ENCODE data around the gene ARMC9. TPM values are rescaled to one million over a fixed set of nuclear protein-coding genes. Genes with fewer than 3 reads are reported as not detected.

The ARMC9 gene
- total and polyA plus RNA-seq, 2 of the 13 experiments (the other 11 are each of a cell fraction or from before 2014, with no cell fraction given) = 9.1 to 12.8 TPM

DNA sequence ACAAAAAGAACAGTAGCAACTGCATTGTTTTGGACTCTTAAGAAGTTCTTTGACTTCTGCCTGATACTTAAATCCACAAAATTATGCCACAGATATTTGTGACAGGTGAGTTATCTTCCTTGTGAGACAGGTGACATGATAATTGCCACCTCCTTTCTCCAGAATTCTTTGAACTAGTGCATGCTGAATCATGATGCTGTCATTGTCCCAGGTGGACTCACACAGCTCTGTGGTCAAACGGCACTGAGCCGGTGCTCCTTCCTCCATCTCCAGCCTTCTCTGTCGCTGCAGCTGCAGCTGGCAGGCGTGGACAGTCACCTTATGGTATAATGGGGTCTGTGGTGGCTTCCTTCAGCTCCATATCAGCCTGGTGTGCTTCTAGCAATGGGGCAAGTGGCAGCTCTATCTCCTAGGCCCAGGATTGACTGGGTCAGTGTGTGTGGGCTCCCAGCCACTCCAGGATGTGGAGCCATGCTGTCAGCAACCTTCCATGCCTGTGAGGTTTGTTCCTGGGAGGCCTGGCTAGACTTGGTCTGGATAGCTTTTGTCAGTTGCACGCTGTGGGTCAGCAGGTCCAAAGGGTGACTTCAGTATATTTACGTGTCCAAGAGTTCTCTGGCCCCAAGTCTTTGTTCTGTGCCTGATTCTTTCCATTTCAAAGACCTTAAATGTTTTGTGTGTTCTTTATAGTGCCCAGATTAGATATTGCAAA, 15.7 kb downstream of the ARMC9 start:
- H3K4me1 ChIP-seq (ENCODE audit: insufficient read depth, low read length) = peaks cover 26% of the 10 kb centered on the region
- ChIA-PET CTCF (ENCODE audit: low intra/inter-chr PET ratio, low total read pairs) (no interaction called here), POLR2A (interaction anchor here (2.0 kb wide), 1 partner anchor 250 kb away, joined by 5 read pairs; the partner anchor contains the start of gene NCL)
- intact Hi-C loops (cut with micrococcal nuclease; ENCODE audit: unreplicated experiment) = no loop called here
- H3K27ac ChIP-seq (ENCODE audit: extremely low read length, insufficient read depth, low read length) = peak overlapping the region; percentile 56
- no peak overlapping the region for H3K9ac ChIP-seq (ENCODE audit: insufficient read depth, low read depth, low read length)
- no peak overlapping the region for H3K4me3 ChIP-seq (replicated peaks in 1 of 3; ENCODE audit: insufficient read depth in 1 of 3, low read depth in 2 of 3, low read length in 3 of 3)
- no TSS peak for BruUV-seq (replicated peaks)
- peaks cover 0 to 1% of the 10 kb centered on the region in 2 experiments; a peak in 3 of 5 replicates for H3K36me3 ChIP-seq (replicated peaks in 1 of 2; ENCODE audit: control insufficient read depth in 1 of 2, insufficient read depth in 2 of 2, low read length in 2 of 2)
- no peaks in the 10 kb centered on the region for H3K27me3 ChIP-seq (ENCODE audit: control insufficient read depth in 1 of 2, insufficient read depth in 2 of 2, low read length in 2 of 2)
- WGBS (ENCODE audit: low lambda C conversion rate) = 39% methylated on average over 6 of the region's 6 CpGs
- in situ Hi-C loops (cut with HindIII; ENCODE audit: extremely low pct_ligation_motif_present, low pct_unique_long_range_greater_than_20kb) = no loop called here
- H3K79me2 ChIP-seq (ENCODE audit: insufficient read depth, low read length) = no peaks in the 10 kb centered on the region
- FAIRE-seq (peak; percentile 79), ATAC-seq (peak; percentile 97), DNase-seq (ENCODE audit: low spot score) (peak; percentile 63)
- peak overlapping the region; percentile 43 for H3K4me2 ChIP-seq (ENCODE audit: low read depth, low read length)
- no peak overlapping the region for H2AFZ ChIP-seq (ENCODE audit: low read length)
- H3K9me3 ChIP-seq (ENCODE audit: low read length) = no peaks in the 10 kb centered on the region
- no peaks in the 10 kb centered on the region for H4K20me1 ChIP-seq (ENCODE audit: insufficient read depth, low read length)
- TF ChIP-seq, protein P1, sequence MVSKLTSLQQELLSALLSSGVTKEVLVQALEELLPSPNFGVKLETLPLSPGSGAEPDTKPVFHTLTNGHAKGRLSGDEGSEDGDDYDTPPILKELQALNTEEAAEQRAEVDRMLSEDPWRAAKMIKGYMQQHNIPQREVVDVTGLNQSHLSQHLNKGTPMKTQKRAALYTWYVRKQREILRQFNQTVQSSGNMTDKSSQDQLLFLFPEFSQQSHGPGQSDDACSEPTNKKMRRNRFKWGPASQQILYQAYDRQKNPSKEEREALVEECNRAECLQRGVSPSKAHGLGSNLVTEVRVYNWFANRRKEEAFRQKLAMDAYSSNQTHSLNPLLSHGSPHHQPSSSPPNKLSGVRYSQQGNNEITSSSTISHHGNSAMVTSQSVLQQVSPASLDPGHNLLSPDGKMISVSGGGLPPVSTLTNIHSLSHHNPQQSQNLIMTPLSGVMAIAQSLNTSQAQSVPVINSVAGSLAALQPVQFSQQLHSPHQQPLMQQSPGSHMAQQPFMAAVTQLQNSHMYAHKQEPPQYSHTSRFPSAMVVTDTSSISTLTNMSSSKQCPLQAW (CRISPR knock-in tag; IDR thresholded peaks at IDR 0.05) = peak; percentile 22; the same call in 1 of the 2 replicates
- no peak for TF ChIP-seq SOX6 (IDR thresholded peaks at IDR 0.05)
- TF ChIP-seq SOX6 (CRISPR knock-in tag; IDR thresholded peaks at IDR 0.05) = peak; percentile 63
- no peak for TF ChIP-seq ZNF33B (CRISPR knock-in tag; IDR thresholded peaks at IDR 0.05)
- TF ChIP-seq HNF4A (CRISPR knock-in tag; IDR thresholded peaks at IDR 0.05) = peak; percentile 67
- TF ChIP-seq ZFX (CRISPR knock-in tag; IDR thresholded peaks at IDR 0.05; ENCODE audit: low read depth) = peak; percentile 50
- no peak for TF ChIP-seq DPF2 (CRISPR knock-in tag; IDR thresholded peaks at IDR 0.05; ENCODE audit: borderline replicate concordance, low read depth)
- no peak for TF ChIP-seq PITX1 (CRISPR knock-in tag; IDR thresholded peaks at IDR 0.05)
- TF ChIP-seq SKI (IDR thresholded peaks at IDR 0.05; ENCODE audit: partially characterized antibody) = peak; percentile 38
- 0 out of 2 replicates have a peak, but pooled peaks have one; percentile 21 for TF ChIP-seq ZNF263 (CRISPR knock-in tag; IDR thresholded peaks at IDR 0.05)
- TF ChIP-seq ZNF136 (CRISPR knock-in tag; IDR thresholded peaks at IDR 0.05; ENCODE audit: low read depth) = 0 out of 2 replicates have a peak, but pooled peaks have one; percentile 41
- 0 out of 2 replicates have a peak, but pooled peaks have one; percentile 37 for TF ChIP-seq HOXA3 (CRISPR knock-in tag; IDR thresholded peaks at IDR 0.05)
- TF ChIP-seq, protein P2, sequence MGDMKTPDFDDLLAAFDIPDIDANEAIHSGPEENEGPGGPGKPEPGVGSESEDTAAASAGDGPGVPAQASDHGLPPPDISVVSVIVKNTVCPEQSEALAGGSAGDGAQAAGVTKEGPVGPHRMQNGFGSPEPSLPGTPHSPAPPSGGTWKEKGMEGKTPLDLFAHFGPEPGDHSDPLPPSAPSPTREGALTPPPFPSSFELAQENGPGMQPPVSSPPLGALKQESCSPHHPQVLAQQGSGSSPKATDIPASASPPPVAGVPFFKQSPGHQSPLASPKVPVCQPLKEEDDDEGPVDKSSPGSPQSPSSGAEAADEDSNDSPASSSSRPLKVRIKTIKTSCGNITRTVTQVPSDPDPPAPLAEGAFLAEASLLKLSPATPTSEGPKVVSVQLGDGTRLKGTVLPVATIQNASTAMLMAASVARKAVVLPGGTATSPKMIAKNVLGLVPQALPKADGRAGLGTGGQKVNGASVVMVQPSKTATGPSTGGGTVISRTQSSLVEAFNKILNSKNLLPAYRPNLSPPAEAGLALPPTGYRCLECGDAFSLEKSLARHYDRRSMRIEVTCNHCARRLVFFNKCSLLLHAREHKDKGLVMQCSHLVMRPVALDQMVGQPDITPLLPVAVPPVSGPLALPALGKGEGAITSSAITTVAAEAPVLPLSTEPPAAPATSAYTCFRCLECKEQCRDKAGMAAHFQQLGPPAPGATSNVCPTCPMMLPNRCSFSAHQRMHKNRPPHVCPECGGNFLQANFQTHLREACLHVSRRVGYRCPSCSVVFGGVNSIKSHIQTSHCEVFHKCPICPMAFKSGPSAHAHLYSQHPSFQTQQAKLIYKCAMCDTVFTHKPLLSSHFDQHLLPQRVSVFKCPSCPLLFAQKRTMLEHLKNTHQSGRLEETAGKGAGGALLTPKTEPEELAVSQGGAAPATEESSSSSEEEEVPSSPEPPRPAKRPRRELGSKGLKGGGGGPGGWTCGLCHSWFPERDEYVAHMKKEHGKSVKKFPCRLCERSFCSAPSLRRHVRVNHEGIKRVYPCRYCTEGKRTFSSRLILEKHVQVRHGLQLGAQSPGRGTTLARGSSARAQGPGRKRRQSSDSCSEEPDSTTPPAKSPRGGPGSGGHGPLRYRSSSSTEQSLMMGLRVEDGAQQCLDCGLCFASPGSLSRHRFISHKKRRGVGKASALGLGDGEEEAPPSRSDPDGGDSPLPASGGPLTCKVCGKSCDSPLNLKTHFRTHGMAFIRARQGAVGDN (CRISPR knock-in tag; IDR thresholded peaks at IDR 0.05) = peak; percentile 64
- TF ChIP-seq, protein P3, sequence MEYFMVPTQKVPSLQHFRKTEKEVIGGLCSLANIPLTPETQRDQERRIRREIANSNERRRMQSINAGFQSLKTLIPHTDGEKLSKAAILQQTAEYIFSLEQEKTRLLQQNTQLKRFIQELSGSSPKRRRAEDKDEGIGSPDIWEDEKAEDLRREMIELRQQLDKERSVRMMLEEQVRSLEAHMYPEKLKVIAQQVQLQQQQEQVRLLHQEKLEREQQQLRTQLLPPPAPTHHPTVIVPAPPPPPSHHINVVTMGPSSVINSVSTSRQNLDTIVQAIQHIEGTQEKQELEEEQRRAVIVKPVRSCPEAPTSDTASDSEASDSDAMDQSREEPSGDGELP (IDR thresholded peaks at IDR 0.05; ENCODE audit: borderline replicate concordance, low read depth) = 0 out of 2 replicates have a peak, but pooled peaks have one; percentile 18
- TF ChIP-seq ZKSCAN1 (IDR thresholded peaks at IDR 0.05; ENCODE audit: low read length) = peak; percentile 39; the same call in 1 of the 2 replicates
- peak; percentile 21; the same call in 1 of the 2 replicates for TF ChIP-seq SALL1 (CRISPR knock-in tag; IDR thresholded peaks at IDR 0.05)
- TF ChIP-seq RARA (CRISPR knock-in tag; IDR thresholded peaks at IDR 0.05) = 0 out of 2 replicates have a peak, but pooled peaks have one; percentile 13
- no peak for TF ChIP-seq KLF12 (CRISPR knock-in tag; IDR thresholded peaks at IDR 0.05; ENCODE audit: borderline replicate concordance)

All from HepG2 (cell line).